Cortex of kidney (tissue), 1 donor: Measurements from ENCODE around the gene TMEM219.
"Not testable (repeated sequence)": the region's sequence is repeated elsewhere in the genome, so short reads cannot be mapped to it uniquely, and the experiment has no call there.

Experiments used
- DNase-seq: peaks from one replicate; lab custom pipeline; 2025; lab: John Stamatoyannopoulos, UW

The TMEM219 gene, protein sequence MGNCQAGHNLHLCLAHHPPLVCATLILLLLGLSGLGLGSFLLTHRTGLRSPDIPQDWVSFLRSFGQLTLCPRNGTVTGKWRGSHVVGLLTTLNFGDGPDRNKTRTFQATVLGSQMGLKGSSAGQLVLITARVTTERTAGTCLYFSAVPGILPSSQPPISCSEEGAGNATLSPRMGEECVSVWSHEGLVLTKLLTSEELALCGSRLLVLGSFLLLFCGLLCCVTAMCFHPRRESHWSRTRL

DNA sequence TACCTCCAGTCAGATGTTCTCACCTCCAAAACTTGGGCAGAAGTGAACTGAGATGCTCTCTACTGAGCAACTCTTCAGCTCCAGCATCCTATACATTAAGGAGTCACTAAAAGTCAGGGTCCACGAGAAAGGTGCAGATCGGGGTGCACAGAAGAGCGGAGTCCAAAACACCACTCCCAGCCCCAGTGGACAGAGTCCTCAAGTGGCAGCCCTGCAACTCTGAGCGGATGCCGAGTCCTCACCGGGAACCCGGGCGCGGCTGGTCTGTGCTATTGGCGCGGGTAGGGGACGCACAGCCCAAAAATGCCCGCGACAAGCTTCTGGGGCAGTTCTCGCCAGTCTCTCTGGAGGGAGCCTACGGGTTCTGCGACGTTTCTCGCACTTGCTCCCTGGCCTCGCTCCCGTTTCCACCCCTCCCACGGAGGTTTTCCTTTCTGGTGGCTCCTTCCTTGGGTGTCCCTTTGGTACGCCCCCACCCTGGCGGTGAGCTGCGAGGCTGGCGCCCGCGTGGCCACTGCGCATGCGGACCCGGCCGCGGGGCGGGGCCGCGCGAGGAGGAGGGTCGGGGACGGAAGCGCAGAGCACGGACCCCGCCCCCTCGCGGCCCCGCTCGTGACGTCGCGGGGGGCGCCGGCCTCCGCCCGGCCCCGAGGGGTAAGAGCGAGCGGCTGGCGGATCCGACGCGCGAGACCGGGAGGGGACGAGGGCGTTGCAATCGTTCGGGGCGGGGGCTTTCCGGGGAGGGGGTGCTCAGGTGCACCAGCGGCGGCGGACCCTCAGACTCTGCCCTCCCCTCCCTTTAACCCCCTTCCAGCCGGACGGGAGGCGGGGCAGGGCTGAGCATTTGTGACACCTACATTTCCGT is at the start of gene TMEM219:
Gene TMEM219, plus strand, starts transcription at position 601 of the 865 bp plus-strand sequence. CDS start 1,065 bp downstream, outside the sequence.
- no peak for DNase-seq

DNA sequence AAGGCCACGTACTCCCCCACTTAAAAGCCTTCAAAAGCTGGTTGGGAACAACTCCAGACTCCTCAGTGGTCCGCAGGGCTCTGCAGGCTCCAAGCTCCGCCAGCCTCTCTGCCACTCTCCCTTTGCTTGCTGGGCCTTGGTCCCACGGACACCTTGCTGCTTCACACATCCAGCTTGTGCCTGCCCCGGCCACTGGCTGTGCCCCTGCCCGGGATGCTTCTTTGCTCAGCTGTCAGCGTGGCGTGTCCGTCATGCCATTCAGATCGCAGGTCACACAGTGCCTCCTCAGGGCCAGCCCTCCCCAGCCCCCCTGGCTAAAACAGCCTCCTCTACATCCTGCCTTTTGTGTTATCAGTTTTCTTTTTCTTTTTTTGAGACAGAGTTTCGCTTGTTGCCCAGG is 49.8 kb upstream of the TMEM219 start:
- no peak for DNase-seq

DNA sequence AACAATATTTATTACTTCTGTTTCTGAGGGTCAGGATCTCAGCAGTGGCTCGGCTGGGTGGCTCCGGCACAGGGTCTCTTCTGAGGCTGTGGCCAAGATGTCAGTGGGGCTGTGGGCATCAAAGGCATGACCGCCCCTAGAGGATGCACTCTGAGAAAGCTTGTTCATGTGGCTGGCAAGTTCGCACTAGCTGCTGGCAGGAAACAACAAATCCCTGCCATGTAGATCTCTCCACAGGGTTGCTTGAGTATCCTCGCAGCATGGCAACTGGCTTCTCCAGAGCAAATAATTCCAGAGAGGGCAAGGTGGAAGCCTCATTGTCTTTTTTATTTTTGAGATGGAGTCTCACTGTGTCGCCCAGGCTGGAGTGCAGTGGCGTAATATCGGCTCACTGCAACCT is 48.4 kb upstream of the TMEM219 start:
- no peak for DNase-seq

DNA sequence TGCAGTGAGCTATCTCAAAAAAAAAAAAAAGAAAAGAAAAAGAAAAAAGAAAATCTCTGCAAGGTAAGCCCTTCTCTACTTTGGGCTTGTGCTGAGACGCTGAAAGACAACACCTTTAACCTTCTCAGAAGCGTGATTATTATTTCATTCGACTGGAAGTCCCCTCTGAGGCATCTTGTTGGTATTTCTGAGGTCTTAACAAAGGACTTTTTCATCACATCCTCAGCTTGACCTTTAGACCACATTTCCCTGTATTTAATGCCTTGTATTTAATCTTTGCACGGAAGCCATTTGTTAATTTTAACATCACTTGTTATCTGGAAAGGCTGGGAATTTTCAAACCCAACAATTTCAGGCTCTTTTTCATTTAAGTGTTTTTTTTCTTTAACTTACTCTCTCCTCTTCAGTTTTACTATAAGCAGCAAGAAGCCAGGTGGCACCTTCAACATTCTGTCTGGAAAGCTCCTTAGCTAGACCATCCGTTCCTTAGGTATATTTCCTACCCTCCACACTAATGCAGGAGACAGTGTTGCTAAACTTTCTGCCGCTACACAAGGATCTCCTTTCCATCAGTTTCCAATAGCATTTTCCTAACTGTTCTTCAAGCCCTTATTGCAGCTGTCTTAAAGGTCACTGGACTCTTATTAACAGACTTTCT is 46.2 kb upstream of the TMEM219 start:
- DNase-seq = no peak

DNA sequence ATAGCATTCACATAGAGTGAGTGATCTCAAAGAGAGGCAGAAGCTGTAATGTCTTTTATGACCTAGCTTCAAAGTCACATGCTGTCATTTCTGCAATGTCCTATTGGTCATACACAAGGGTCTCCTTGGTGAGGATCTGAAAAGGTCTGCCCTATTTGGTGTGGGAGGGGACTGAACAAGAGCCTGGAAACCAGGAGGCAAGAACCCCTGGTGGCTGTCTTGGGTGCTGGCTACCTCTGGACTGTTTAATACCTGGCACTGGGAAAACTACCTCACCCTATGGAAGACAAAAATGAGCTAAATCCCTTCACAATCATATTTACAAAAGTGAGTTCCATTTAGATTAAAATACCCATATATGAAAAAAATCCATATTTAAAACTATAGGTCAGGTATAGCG is 44.9 kb upstream of the TMEM219 start:
- no peak for DNase-seq

DNA sequence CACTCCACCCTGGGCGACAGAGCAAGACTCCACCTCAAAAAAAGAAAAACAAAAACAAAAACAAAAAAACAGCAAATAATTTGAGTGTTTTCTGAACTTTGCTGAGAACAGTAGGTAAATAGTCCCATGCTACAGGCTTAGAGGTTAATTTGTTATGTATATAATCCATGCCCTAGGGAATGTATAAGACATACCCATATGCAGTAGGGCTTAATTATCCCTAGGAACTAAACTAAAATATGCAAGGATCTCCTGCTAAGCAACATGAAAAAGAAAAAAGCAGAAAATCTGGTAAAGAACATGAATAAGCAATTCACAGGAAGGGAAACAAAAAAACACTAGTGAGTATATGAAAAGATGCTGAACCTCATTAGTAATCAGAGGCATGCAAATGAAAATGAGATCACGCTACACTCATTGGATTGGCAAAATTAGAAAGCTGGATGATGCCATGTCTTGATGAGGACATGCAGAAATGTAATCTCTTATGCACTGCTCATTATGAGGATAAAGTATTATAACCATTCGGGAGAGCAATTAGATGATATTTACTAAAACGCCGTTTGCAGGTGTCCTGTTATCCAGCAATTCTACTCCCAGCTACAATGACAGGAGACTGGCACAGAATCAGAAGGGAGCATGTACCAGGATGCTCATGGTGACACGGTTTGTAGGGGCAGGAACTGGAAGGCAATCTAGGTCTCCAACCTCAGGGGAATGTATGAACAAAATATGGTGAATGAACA is 41.4 kb upstream of the TMEM219 start:
- DNase-seq = no peak

DNA sequence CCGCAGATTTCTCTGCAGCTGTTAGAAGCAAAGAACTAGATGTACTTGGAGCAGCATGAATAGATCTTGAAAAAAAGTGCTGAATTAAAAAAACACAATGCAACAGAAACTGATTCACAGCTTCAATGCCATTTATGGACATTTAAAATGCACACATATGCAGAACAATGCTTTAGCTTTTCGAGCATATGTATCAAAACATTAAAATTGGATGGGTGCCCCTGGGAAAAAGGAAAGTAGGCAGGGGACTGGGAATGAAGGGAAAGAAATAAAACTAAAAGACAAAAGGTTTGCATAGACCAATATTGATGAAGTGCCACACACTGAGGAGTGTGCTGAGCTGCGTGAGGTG is 40.9 kb upstream of the TMEM219 start:
- no peak for DNase-seq

DNA sequence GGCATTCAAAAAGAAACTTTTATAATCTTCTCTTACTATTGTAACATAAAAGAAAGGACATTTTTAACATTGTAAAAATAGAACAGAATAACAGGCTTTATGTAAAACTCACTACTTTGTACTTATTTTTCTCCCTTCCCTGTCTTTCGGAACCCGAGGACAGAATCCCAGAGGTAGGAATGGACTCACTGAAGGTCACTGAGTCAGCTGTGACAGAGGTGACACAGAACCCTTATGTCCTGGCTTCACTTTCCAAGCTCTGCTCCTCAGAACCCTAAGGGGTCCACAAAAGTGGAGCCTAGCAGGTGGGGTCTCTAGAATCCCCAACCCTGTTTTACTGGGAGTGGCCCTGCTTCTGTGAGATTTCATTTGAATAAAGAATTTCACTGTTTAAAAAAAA is 39.6 kb upstream of the TMEM219 start:
- DNase-seq = no peak

DNA sequence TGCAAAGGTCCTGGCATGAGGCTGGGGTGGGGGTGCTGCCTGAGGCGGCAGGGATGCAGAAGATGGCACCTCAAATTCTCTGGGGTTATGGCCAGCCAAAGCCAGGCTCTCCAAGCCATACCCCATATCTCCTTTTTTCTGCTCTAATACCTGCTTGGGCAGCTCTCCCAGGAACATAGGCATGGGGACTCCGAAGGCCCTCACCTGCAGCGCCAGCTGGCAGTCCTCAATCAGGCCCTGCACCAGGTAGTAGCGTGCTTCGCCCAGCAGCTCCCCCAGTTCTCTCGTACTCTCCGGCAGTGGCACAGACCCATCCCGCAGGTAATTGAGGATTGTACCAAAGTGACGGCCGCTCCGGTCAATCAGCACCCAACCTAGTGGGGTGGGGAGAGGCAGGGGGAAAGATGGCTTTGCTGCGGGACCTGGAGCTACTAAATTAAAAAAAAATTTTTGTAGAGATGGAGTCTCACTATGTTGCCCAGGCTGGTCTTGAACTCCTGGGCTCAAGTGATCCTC is 38.8 kb upstream of the TMEM219 start:
- DNase-seq = no peak

DNA sequence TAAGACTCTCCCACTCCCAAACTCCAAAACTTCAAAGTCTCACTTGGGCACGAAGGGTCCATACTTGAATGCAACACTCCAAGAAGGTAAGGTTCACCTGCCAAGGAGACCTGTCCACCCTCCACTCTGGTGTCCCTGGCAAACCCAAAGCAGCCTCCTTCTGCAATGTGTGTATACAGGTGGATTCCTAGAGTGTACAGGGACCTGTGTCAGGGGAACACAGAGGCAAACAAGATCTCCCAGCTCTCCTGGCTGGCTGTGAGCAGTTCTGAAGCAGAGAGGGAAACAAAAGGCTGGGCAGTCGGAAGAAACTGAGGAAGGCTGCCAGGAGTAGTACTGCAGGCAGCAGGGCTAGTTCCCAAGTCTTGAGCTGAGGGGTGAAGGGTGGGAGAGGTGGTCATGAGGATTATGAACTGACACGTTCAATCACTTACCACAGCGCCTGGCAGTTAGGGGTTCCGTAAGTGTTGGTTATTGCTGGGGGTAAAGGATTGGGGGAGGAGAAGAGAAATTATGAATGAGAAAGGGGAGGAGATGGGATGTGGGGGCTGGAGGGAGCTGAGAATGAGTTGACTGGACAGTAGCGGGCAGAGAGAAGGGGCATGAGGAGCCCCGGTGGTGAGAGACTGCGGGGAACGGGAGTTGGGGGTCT is 36.6 kb upstream of the TMEM219 start:
- no peak for DNase-seq

DNA sequence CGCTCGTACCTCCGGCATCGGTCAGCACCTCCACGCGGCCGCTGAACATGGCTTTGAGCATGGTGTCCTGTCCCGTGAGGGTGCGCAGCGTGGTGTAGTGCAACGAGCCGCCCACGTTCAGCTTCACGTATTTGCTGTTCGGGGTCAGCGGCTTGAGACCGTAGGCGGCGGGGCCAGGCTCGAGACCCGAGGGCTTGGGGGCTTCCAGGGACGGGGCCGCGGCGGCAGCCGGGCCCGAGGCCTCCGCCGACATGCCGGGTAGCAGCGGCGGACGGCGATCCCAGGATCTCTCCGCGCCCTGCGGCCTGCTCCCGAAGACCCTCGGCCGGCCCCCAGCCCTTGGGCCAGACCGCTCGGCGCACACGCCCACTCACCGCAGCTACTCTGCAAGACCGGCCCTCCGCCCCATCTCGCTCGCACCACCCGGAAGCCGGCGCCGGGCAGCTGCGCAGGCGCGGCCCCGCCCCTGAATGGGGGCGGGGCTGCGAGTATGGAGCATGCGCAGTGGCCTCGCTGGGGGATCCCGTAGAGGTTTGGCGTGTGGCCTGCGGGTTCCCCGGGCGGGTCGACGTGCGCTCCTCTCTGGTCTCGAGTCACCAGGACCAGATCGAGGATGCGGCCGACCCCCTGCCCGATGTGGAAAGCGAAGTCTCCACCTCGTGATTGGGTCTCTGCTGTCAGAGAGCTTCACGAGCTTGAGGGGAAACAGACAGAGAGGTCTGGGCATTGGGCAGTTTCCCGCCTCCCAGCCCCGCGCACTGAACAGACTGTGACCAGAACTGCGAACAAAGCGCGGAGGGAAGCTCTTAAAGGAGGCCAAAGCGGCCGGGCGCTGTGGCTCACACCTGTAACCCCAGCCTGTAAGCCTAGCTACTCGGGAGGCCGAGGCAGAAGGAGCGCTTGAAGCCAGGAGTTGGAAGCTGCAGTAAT is 35.8 kb upstream of the TMEM219 start, which contains the start of gene KCTD13:
Gene KCTD13, minus strand, starts transcription at position 446 of the 930 bp plus-strand sequence. Its CDS starts 193 bp downstream, at position 253.
- peak; percentile 60 for DNase-seq

DNA sequence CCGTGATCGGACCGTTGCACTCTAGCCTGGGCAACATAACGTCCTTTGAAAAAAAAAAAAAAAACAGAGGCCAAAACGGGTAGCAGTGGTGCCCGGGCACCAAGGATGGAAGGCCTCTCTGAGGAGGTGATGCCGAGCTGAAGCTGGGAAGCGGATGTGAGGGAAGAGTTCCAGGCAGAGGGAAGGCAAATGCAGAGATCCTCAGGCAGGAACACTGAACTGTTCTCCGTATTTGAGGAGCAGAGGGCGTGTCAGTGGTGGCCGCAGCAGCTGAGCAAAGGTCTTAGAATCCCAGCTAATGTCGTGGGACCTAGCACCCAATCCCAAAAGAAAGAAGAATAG is 35.2 kb upstream of the TMEM219 start:
- no peak for DNase-seq

DNA sequence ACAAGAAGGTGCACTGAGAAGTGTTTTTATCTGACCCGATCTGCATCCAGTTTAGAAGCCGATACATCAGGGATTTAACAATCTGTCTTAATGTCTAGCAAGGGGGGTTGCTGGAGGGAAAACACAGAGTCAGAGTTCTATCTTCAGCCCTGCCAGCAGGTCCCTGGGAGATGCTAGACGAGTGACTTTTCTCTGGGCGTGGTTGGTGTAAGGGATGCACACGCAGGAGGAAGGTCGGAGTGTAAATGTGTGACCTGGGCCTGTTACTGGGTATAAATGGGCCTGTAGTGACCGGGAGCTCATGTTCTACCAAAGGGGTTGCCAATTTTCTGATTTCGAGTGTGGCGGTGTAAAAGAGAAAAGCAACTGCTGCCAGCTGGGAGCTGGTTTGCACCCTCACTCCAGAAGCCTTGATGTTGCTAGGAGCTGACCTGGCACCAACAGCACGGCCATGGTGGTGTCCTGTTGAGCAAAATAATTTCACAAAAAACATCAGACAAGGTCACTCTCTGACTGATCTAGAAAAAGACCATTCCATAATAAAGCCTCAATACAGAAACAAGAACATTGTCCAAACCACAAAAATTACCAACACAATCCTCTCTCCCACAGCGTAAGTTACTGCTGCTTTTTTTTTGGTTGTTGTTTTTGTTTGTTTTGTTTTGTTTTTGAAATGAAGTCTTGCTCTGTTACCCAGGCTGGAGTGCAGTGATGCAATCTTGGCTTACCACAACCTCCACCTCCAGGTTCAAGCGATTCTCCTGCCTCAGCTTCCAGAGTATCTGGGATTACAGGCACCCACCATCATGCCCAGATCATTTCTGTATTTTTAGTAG is 34.6 kb upstream of the TMEM219 start:
- DNase-seq = no peak

DNA sequence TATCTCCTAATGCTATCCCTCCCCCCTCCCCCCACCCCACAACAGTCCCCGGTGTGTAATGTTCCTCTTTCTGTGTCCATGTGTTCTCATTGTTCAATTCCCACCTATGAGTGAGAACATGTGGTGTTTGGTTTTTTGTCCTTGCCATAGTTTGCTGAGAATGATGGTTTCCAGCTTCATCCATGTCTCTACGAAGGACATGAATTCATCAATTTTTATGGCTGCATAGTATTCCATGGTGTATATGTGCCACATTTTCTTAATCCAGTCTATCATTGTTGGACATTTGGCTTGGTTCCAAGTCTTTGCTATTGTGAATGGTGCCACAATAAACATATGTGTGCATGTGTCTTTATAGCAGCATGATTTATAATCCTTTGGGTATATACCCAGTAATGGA is 30.1 kb upstream of the TMEM219 start:
- not testable (repeated sequence) for DNase-seq

DNA sequence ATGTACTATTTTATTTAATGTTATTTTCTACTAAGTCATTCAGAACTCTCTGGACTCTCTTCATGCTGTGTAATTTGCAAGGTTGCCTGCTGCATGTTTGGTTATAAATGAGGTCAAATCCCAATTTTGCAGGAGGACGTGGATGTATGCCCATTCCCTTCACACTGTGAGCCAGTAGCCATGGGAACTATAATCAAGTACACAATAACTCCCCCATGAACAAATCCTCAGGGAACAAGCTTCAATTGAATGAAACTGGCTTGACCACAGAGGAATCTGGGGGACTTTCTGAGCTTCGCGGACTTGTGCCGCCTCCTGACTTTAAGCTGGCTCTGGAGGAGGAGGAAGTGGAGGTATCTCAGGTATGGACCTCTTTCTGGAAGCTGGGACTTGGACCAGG is 21.2 kb upstream of the TMEM219 start:
- no peak for DNase-seq

DNA sequence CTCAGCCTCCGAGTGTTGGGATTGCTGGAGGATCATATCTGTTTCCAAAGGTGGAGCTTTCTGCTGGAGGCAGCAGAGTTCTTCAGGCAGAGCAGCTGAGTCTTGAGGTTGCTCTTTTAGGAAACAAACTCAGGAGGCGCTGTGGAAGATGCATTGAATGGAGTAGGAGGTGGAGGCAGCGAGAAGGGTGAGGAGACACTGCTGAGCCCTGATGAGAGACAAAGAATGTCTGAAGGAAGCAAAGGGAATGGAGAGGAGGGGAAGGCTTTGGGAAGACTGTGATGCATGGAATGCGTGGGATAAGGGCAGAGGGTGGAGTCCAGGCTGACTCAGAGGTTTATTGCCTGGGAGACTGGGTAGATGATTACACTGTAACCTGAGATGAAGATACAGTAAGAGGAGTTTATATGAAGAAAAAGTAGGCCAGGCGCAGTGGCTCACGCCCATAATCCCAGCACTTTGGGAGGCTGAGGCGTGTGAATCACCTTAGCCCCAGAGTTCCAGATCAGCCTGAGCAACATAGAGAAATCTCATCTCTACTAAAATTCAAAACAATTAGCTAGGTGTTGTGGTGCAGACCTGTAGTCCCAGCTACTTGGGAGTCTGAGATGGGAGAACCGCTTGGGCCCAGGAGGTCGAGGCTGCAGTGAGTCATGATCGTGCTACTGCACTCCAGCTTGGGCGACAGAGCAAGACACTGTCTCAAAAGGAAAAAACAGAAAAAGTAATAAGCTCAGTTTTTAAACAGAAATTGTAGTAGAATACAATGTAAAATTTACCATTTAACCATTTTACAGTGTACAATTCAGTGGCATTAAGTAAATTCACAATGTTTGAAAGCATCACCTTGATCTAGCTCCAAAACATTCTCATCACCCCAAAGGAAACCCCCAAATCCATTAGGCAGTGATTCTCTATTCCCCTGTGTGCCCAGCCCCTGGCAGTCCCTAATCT is 17.8 kb upstream of the TMEM219 start:
- no peak for DNase-seq

DNA sequence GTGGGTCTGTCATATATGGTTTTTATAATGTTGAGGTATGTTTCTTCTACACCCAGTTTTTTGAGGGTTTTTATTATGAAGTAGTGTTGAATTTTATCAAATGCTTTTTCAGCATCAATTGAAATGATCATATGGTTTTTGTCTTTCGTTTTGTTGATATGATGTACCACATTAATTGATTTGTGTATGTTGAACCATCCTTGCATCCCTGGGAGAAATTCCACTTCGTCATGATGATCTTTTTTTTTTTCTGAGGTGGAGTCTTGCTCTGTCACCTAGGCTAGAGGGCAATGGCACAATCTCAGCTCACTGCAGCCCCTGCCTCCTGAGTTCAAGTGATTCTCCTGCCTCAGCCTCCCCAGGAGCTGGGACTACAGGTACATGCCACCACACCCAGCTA is 14.0 kb upstream of the TMEM219 start:
- DNase-seq = no peak

DNA sequence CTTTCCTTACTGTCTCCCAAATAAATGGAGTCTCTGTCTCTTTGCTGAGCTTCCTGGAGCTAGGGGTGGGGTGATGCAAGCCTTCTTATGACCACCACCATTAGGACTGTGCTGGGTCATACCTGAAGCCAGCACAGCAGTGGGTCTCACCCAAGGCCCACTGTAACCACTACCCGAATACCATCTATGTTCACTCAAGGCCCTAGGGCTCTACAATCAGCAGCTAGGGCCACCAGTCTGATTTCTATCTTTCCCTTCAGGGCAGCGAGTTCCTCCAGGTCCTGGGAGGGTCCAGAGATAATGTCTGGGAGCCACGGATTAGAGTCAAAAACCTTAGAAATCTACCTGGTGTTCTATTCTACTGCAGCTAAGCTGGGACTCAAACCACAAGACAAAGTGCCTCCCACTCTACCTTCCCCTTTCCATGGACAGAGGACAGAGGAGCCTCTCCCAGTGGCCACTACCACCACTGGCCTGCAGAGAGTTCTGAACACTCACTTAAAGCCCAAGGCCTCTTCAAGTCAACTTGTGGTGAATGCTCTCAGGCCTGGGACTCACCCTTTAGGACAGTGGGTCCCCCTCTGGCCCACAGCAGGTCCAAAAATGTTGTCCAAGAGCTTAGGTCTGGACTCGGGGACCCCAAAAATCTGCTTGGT is 10.9 kb upstream of the TMEM219 start:
- no peak for DNase-seq
